Activated T-helper 1 cell treated with anti-CD3 and anti-CD28 coated beads, Interleukin-2, amount 50 U/mL, for 16 hours (primary cell): ENCODE data around the gene CALML3.
"Not testable (repeated sequence)": the region's sequence is repeated elsewhere in the genome, so short reads cannot be mapped to it uniquely, and the experiment has no call there.

Source experiments
- DNase-seq, 2 donors: peaks; one replicate each; pipeline ENCODE4 v3.0.0-alpha.2; 2020; ENCODE audit warnings: low read depth in 1 of 2, low spot score in 1 of 2

The CALML3 gene

GRCh38 chr10:5524641-5525560 lies at the start of gene CALML3:
Gene CALML3, plus strand, starts transcription at chr10:5524961. Its CDS starts 125 bp downstream, at chr10:5525086.
- no peak for DNase-seq

DNA sequence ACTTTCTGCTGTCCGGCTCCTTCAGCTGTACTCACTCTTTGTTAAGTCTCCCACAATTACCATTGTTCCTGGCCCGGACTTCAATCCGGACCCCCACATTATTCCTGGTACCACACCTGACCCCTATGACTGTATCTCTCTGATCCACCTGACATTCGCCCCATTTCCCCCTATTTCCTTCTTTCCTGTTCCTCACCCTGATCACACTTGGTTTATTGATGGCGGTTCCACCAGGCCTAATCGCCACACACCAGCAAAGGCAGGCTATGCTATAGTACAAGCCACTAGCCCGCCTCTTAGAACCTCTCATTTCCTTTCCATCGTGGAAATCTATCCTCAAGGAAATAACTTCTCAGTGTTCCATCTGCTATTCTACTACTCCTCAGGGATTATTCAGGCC lies 49.7 kb upstream of the CALML3 start:
- DNase-seq: not testable (repeated sequence)

DNA sequence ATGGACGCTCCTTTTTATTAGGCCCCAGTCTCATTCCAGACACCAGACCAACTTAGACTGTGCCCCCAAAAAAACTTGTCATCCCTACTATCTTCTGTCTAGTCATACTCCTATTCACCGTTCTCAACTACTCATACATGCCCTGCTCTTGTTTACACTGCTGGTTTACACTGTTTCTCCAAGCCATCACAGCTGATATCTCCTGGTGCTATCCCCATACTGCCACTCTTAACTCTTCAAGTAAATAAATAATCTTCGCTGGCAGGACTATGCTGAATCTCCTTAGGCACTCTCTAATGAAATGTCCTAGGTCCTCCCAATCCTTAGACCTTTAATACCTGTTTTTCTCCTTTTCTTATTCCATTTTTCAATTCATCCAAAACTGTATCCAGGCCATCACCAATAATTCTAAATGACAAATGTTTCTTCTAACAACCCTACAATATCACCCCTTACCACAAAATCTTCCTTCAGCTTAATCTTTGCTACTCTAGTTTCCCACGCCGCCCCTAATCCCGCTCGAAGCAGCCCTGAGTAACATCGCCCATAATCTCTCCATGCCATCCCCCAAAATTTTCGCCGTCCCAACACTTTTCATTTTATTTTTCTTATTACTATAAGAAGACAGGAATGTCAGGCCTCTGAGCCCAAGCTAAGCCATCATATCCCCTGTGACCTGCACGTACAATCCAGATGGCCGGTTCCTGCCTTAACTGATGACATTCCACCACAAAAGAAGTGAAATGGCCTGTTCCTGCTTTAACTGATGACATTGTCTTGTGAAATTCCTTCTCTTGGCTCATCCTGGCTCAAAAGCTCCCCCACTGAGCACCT lies 48.6 kb upstream of the CALML3 start:
- DNase-seq: not testable (repeated sequence)

DNA sequence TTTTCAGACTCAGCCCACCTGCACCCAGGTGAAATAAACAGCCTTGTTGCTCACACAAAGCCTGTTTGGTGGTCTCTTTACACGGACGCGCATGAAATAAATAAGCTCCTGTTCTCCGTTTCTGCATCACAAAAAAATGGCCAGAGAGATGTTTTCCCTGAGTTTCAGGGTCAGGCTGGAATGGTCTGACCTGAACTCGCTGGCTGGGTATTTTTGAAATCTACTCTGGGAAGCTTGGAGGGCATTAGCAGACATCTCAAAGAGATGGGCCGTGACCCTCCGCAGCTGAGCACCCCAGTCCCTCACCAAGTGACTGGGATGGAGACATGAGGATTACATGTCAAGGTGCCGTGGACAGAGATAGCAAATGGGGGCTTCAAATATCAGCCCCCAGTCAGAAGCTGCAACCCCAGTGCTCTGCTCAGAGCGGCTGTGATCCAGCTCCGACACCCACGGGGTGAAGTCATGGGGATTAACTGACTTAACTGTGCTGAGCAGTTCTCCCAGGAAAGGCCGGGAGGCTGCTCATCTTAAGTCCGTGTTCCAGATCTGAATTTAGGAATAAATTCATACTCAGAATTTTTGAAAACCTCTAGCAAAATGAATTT lies 47.7 kb upstream of the CALML3 start:
- no peak for DNase-seq

- no peak for DNase-seq
Measured at GRCh38 chr10:5477948-5478693, 46.6 kb upstream of the CALML3 start.

- DNase-seq: no peak
Measured at GRCh38 chr10:5478694-5479305, 46.0 kb upstream of the CALML3 start.

DNA sequence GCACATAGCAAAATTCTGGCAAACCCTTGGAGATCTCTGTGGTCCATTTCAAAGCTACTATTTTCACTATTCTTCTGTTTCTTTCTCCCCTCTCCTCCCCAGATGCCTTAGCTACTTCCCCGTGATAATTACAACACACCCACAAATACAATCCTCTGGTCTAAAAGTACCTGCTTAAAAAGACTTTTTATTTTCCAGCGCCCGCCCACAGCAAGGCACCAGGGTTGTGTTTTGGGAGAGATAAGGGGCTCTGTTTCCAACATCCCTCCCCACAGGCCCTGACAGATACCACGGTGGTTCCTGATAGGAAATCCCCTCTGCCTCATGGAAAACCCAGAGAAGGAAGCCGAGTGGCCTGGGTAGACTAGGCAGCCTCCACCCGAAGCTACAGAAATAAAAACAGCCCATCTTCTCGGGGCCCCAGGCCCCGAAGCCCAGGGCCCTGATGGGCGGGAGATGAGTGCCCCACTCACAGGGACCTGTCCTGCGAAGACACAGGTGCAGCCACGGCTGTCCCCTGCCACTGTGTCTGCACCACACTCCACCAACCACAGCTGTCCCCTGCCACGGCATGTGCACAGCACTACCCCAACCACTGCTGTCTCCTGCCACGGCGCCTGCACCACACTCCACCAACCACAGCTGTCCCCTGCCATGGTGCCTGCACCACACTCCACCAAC lies 45.1 kb upstream of the CALML3 start:
- DNase-seq: no peak

DNA sequence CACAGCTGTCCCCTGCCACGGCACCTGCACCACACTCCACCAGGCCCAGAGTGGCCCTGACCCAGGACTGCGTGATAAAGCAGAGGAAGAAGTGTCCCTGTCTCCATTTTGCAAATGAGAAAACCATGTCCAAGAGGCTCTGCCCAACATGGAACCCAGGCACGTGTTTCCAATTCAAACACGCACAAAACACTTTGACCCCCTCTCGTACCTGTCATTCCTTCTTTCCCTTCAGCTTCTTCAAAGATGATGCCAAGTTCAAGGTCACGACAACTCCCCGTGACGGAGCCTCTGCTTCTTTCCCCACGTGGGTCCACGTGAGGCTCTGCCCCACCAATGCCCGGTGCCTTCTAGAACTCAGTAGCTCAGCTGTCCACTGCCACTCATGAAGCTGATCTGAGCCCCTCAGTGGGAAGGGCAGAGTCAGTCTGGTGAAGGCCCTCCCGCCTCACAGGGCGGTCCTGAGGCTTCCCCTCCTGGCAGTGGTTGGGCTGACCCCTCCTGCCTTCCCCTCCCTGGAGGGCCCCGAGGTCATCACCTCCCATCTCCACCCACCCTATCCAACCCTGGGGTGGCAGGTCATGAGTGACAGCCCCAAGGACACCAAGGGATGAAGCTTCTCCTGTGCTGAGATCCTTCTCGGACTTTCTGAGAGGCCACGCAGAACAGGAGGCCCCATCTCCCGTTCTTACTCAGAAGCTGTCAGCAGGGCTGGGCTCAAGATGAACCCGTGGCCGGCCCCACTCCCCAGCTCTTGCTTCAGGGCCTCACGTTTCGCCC lies 44.4 kb upstream of the CALML3 start:
- no peak for DNase-seq

- DNase-seq: no peak
Measured at GRCh38 chr10:5481121-5481520, 43.6 kb upstream of the CALML3 start.

DNA sequence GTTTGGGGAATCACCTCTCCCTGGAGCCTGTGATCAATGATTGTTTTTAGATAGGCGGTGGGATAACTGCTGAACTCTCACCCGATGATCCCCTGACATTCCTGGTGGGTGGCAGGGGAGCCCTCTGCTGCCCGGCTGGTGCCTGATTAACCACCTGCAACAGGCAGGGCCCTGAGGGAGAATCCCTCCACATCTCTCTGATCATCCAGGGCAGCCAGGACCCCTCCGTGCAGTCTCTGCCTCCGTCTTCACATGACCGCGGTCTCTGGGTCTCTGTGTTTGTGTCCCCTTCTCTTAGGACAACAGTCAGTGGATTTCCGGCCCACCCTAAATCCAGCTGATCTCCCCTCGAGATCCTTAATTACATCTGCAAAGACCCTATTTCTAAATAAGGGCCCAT lies 42.7 kb upstream of the CALML3 start:
- DNase-seq: no peak

GRCh38 chr10:5484205-5484604 lies 40.6 kb upstream of the CALML3 start:
- no peak for DNase-seq

- DNase-seq: no peak
Measured at GRCh38 chr10:5485290-5485689, 39.5 kb upstream of the CALML3 start.

- DNase-seq: no peak
Measured at GRCh38 chr10:5485948-5486852, 38.6 kb upstream of the CALML3 start.

DNA sequence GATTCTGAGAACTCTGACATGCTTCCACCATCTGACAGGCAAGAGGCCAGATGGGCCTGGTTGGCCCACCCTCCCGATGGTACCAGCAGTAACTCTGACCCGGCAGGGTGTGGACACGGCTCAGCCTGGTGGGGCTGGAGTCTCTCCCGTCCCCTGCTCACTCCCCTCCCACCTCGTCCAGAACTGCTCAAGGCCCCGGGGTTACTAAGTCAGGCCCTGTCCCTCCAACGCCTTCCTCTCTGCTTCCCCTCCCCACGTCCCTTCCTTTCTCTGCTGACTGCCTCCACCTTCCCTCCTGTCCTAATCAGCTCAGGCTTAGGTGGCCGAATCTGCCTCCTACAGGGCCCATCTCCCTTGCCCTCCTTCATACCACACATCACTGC lies 37.9 kb upstream of the CALML3 start:
- no peak for DNase-seq

DNA sequence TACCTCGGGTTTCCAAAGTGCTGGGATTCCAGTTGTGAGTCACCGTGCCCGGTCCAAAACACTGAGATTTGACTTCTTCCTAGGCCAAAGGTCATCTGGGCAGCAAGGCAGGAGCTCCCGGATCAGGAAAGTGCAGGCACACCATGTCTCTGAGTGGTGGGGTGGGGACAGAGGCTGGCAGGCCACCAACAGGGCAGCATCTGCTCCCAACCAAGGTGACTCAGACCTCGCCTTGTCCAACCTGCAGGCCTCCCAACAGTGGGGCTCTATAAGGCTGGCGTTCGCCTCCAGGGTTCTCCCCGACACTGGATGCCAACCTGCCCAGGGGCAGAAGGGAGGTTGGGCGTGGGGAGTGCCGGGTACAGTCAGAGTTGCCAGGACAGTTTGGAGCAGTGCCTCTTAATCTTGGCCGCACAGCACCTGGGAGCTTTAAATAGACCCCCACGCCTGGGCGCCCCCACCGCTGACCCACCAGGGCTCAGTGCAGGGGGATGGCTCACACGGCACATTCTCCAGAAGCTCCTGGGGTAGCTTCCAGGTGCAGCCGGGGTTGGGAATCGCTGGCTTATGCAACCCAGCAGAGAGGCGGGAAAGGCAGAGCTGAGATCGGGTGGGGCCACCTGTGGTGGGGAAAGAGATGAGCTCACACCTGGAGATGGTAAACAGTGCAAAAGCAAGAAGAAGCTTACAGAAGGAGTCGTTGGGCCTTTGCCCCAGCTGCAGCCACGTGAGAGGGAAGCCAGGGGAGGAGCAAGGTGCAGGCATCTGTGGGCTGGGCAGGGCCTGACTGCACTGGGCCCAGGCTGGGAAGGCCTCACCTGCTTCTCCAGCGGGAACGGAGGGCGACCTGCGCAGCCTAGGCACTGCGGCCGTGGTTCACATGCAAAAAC lies 36.2 kb upstream of the CALML3 start:
- no peak for DNase-seq

- DNase-seq: no peak
Measured at GRCh38 chr10:5490032-5490431, 34.7 kb upstream of the CALML3 start.
